Measurements from ENCODE around the gene ACSL5. TPM values are rescaled to one million over a fixed set of nuclear protein-coding genes. Genes with fewer than 3 reads are reported as not detected.

ACSL5 gene
- total and polyA plus RNA-seq, 2 donors (not counting 1 experiment from before 2014, with no cell fraction given): 1.7 to 6.6 TPM

- TF ChIP-seq EZH2 (IDR thresholded peaks at IDR 0.05; ENCODE audit: low read length, missing control alignments): no peak
- TF ChIP-seq CTCF (conservative IDR thresholded peaks at IDR 0.05 in 1 of 2, IDR thresholded peaks at IDR 0.05 in 1 of 2; ENCODE audit: low read depth in 1 of 2, low read length in 2 of 2): no peak
- Histone ChIP-seq H2AFZ (ENCODE audit: low read length) (no peak overlapping the region), H3K9me3 (ENCODE audit: control insufficient read depth, insufficient read depth, low read depth, low read length) (no peaks in the 10 kb centered on the region), H3K9ac (ENCODE audit: insufficient read depth, low read length) (no peak overlapping the region), H3K27ac (ENCODE audit: insufficient read depth, low read length) (no peak overlapping the region), H3K79me2 (ENCODE audit: control insufficient read depth, insufficient read depth, low read length) (peaks cover 2% of the 10 kb centered on the region), H3K36me3 (ENCODE audit: control insufficient read depth, insufficient read depth, low read length) (no peaks in the 10 kb centered on the region), H4K20me1 (ENCODE audit: control insufficient read depth, extremely low read depth, insufficient read depth, low read length) (no peaks in the 10 kb centered on the region), H3K4me3 (replicated peaks in 1 of 4; ENCODE audit: control extremely low read depth in 1 of 4, insufficient read depth in 1 of 4, low read depth in 3 of 4, low read length in 4 of 4) (no peak overlapping the region), H3K4me1 (ENCODE audit: control insufficient read depth, extremely low read depth, insufficient read depth, low read length) (no peaks in the 10 kb centered on the region), H3K4me2 (ENCODE audit: extremely low read depth, insufficient read depth, low read length) (no peak overlapping the region), H3K27me3 (ENCODE audit: control insufficient read depth, insufficient read depth, low read length) (no peaks in the 10 kb centered on the region)
- no peak for DNase-seq (ENCODE audit: low read depth in 2 of 2)
Observed at GRCh38 chr10:112454910-112455779, 81.2 kb downstream of the ACSL5 start.

- no peak for TF ChIP-seq CTCF (conservative IDR thresholded peaks at IDR 0.05 in 1 of 2, IDR thresholded peaks at IDR 0.05 in 1 of 2; ENCODE audit: low read depth in 1 of 2, low read length in 2 of 2)
- TF ChIP-seq EZH2 (IDR thresholded peaks at IDR 0.05; ENCODE audit: low read length, missing control alignments): no peak
- no peaks in the 10 kb centered on the region for H3K27me3 ChIP-seq (ENCODE audit: control insufficient read depth, insufficient read depth, low read length)
- H3K4me3 ChIP-seq (replicated peaks in 1 of 4; ENCODE audit: control extremely low read depth in 1 of 4, insufficient read depth in 1 of 4, low read depth in 3 of 4, low read length in 4 of 4): no peak overlapping the region
- no peaks in the 10 kb centered on the region for H4K20me1 ChIP-seq (ENCODE audit: control insufficient read depth, extremely low read depth, insufficient read depth, low read length)
- H3K4me2 ChIP-seq (ENCODE audit: extremely low read depth, insufficient read depth, low read length): no peak overlapping the region
- no peak overlapping the region for H2AFZ ChIP-seq (ENCODE audit: low read length)
- peaks cover 2% of the 10 kb centered on the region for H3K79me2 ChIP-seq (ENCODE audit: control insufficient read depth, insufficient read depth, low read length)
- no peak overlapping the region for H3K27ac ChIP-seq (ENCODE audit: insufficient read depth, low read length)
- no peaks in the 10 kb centered on the region for H3K9me3 ChIP-seq (ENCODE audit: control insufficient read depth, insufficient read depth, low read depth, low read length)
- DNase-seq (ENCODE audit: low read depth in 2 of 2): no peak
- no peaks in the 10 kb centered on the region for H3K36me3 ChIP-seq (ENCODE audit: control insufficient read depth, insufficient read depth, low read length)
- H3K9ac ChIP-seq (ENCODE audit: insufficient read depth, low read length): no peak overlapping the region
- no peaks in the 10 kb centered on the region for H3K4me1 ChIP-seq (ENCODE audit: control insufficient read depth, extremely low read depth, insufficient read depth, low read length)
Observed at GRCh38 chr10:112456533-112456932, 82.6 kb downstream of the ACSL5 start.

GRCh38 chr10:112460366-112460765 lies 86.5 kb downstream of the ACSL5 start:
- H3K36me3 ChIP-seq (ENCODE audit: control insufficient read depth, insufficient read depth, low read length): no peaks in the 10 kb centered on the region
- H3K4me2 ChIP-seq (ENCODE audit: extremely low read depth, insufficient read depth, low read length): no peak overlapping the region
- H3K4me3 ChIP-seq (replicated peaks in 1 of 4; ENCODE audit: control extremely low read depth in 1 of 4, insufficient read depth in 1 of 4, low read depth in 3 of 4, low read length in 4 of 4): no peak overlapping the region
- TF ChIP-seq CTCF (conservative IDR thresholded peaks at IDR 0.05 in 1 of 2, IDR thresholded peaks at IDR 0.05 in 1 of 2; ENCODE audit: low read depth in 1 of 2, low read length in 2 of 2): no peak
- TF ChIP-seq EZH2 (IDR thresholded peaks at IDR 0.05; ENCODE audit: low read length, missing control alignments): no peak
- H3K27ac ChIP-seq (ENCODE audit: insufficient read depth, low read length): no peak overlapping the region
- H4K20me1 ChIP-seq (ENCODE audit: control insufficient read depth, extremely low read depth, insufficient read depth, low read length): no peaks in the 10 kb centered on the region
- no peak for DNase-seq (ENCODE audit: low read depth in 2 of 2)
- no peaks in the 10 kb centered on the region for H3K9me3 ChIP-seq (ENCODE audit: control insufficient read depth, insufficient read depth, low read depth, low read length)
- no peak overlapping the region for H3K9ac ChIP-seq (ENCODE audit: insufficient read depth, low read length)
- H3K79me2 ChIP-seq (ENCODE audit: control insufficient read depth, insufficient read depth, low read length): no peaks in the 10 kb centered on the region
- no peaks in the 10 kb centered on the region for H3K4me1 ChIP-seq (ENCODE audit: control insufficient read depth, extremely low read depth, insufficient read depth, low read length)
- no peak overlapping the region for H2AFZ ChIP-seq (ENCODE audit: low read length)
- H3K27me3 ChIP-seq (ENCODE audit: control insufficient read depth, insufficient read depth, low read length): no peaks in the 10 kb centered on the region
